K562 (cell line): Measurements from ENCODE around the gene COQ8B. TPM values are rescaled to one million over a fixed set of nuclear protein-coding genes. Genes with fewer than 3 reads are reported as not detected.

Source experiments
- CXXC5 ChIP-seq: fragments of 250-450 bp; sonication (Bioruptor Pico); IDR thresholded peaks from 2 replicates; pipeline ENCODE4 v1.8.0; 2022; ENCODE audit warnings: inconsistent platforms, mild to moderate bottlenecking, moderate library complexity
- FOXA3 ChIP-seq, 2 experiments: fragments of 450-650 bp in 1 of 2; sonication (generic) in 1 of 2; formaldehyde crosslinking; IDR thresholded peaks in 1 of 2; conservative IDR thresholded peaks in 1 of 2; 2 replicates each; pipeline versions ENCODE4 v1.4.0 to v1.8.0; 2020 to 2022; ENCODE audit warnings: mild to moderate bottlenecking in 2 of 2, missing genetic modification reagents in 1 of 2
- GABPB1 ChIP-seq: sonication (generic); formaldehyde crosslinking; IDR thresholded peaks from 2 replicates; pipeline ENCODE4 v1.8.0; 2022; ENCODE audit warnings: mild to moderate bottlenecking, missing genetic modification reagents
- MYC ChIP-seq, 2 experiments: fragments of 250-450 bp in 1 of 2; sonication (Bioruptor Pico) in 1 of 2; IDR thresholded peaks; 2 replicates each; pipeline versions ENCODE4 v1.5.1 to v1.6.1; 2012 to 2021; ENCODE audit warnings: low read depth in 2 of 2, borderline replicate concordance in 1 of 2, improper control_type of control experiment in 1 of 2, low read length in 1 of 2, mild to moderate bottlenecking in 1 of 2, moderate library complexity in 1 of 2
- NFE2 ChIP-seq: IDR thresholded peaks from 2 replicates; pipeline ENCODE4 v1.6.1; 2014; ENCODE audit warnings: antibody characterized with exemption, low read depth
- POLR2AphosphoS5 ChIP-seq: IDR thresholded peaks from 2 replicates; pipeline ENCODE4 v1.6.1; 2011; ENCODE audit warnings: mild to moderate bottlenecking, low read depth, low read length, moderate library complexity; ENCODE audit not compliant: control insufficient read depth, insufficient read depth
- POLR2G ChIP-seq: fragments of 200-400 bp; formaldehyde crosslinking; IDR thresholded peaks from 2 replicates; pipeline ENCODE4 v1.6.1; 2017; ENCODE audit warnings: low read depth, mild to moderate bottlenecking, antibody characterized with exemption, low read length, moderate library complexity
- RAD51 ChIP-seq: fragments of 450-650 bp; IDR thresholded peaks from 2 replicates; pipeline ENCODE4 v1.7.1; 2016; ENCODE audit warnings: low read depth, mild to moderate bottlenecking, borderline replicate concordance
- RBFOX2 ChIP-seq: fragments of 200-400 bp; formaldehyde crosslinking; IDR thresholded peaks from 2 replicates; pipeline ENCODE4 v1.6.1; 2017; ENCODE audit warnings: low read depth, mild to moderate bottlenecking, low read length, moderate library complexity
- RCOR1 ChIP-seq, 2 experiments: IDR thresholded peaks; 2 replicates each; pipeline ENCODE4 v1.6.1; 2012; ENCODE audit warnings: low read depth in 2 of 2, low read length in 2 of 2, borderline replicate concordance in 1 of 2, improper control_type of control experiment in 1 of 2
- ZBTB33 ChIP-seq: sonication (generic); formaldehyde crosslinking; IDR thresholded peaks from 2 replicates; pipeline ENCODE4 v1.8.1; 2023; ENCODE audit warnings: mild to moderate bottlenecking, missing genetic modification reagents
- ZNF143 ChIP-seq: sonication (generic); formaldehyde crosslinking; IDR thresholded peaks from 2 replicates; pipeline ENCODE4 v1.9.0; 2022; ENCODE audit warnings: mild to moderate bottlenecking, missing genetic modification reagents
- polyA plus RNA-seq, 8 experiments: library from polyadenylated mRNA; depleted of rRNA in 4 of 8; stranded (reverse) in 5 of 8; unstranded in 3 of 8; fragments of >200 nt; fragmentation: Nextera tagmentation in 2 of 8; fragmentation: Illumina TruSeq in 1 of 8; extraction: Ambion mirVana in 2 of 8; extraction: Trizol in 1 of 8; gene quantifications; 2 replicates each; pipeline versions ENCODE4 v1.2.1 to v1.2.3, GENCODE V29; 2011 to 2014; ENCODE audit warnings: inconsistent platforms in 1 of 8, missing spikeins in 1 of 8
- total RNA-seq, 7 experiments: library from RNA; depleted of rRNA in 6 of 7; stranded (reverse); fragments of >200 nt in 6 of 7; fragmentation: Illumina TruSeq in 2 of 7; extraction: Trizol in 2 of 7; gene quantifications; 2 replicates each; pipeline versions ENCODE4 v1.2.1 to v1.2.3, GENCODE V29; 2011 to 2021; ENCODE audit warnings: low replicate concordance in 1 of 7
- TF ChIP-seq, protein P1 (sequence below), 2 experiments: IDR thresholded peaks; 2 replicates each; pipeline ENCODE4 v1.6.1; 2012; ENCODE audit warnings: improper control_type of control experiment in 2 of 2, low read depth in 2 of 2, low read length in 2 of 2, borderline replicate concordance in 1 of 2
- TF ChIP-seq, protein P2 (sequence below): sonication (generic); formaldehyde crosslinking; IDR thresholded peaks from 2 replicates; pipeline ENCODE4 v1.5.0; 2020; ENCODE audit warnings: missing genetic modification reagents
- TF ChIP-seq, protein P3 (sequence below): fragments of 450-650 bp; IDR thresholded peaks from 2 replicates; pipeline ENCODE4 v1.6.1; 2016; ENCODE audit warnings: mild to moderate bottlenecking
- TF ChIP-seq, protein P4 (sequence below): fragments of 450-650 bp; IDR thresholded peaks from 2 replicates; pipeline ENCODE4 v1.6.1; 2016; ENCODE audit warnings: antibody characterized with exemption

The COQ8B gene
- total and polyA plus RNA-seq, 9 of the 15 experiments (the other 6 are each of a cell fraction or from before 2014, with no cell fraction given) = 0.41 to 32.3 (median 12.9) TPM

- TF ChIP-seq, protein P1, sequence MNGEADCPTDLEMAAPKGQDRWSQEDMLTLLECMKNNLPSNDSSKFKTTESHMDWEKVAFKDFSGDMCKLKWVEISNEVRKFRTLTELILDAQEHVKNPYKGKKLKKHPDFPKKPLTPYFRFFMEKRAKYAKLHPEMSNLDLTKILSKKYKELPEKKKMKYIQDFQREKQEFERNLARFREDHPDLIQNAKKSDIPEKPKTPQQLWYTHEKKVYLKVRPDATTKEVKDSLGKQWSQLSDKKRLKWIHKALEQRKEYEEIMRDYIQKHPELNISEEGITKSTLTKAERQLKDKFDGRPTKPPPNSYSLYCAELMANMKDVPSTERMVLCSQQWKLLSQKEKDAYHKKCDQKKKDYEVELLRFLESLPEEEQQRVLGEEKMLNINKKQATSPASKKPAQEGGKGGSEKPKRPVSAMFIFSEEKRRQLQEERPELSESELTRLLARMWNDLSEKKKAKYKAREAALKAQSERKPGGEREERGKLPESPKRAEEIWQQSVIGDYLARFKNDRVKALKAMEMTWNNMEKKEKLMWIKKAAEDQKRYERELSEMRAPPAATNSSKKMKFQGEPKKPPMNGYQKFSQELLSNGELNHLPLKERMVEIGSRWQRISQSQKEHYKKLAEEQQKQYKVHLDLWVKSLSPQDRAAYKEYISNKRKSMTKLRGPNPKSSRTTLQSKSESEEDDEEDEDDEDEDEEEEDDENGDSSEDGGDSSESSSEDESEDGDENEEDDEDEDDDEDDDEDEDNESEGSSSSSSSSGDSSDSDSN (IDR thresholded peaks at IDR 0.05; ENCODE audit: borderline replicate concordance in 1 of 2, low read depth in 2 of 2, low read length in 2 of 2) = 0 out of 4 replicates have a peak, but pooled peaks of 1 of the 2 experiments have one; percentile 33
- peak; percentile 16; the same call in 1 of the 2 replicates for TF ChIP-seq CXXC5 (CRISPR knock-in tag)
- TF ChIP-seq, protein P2, sequence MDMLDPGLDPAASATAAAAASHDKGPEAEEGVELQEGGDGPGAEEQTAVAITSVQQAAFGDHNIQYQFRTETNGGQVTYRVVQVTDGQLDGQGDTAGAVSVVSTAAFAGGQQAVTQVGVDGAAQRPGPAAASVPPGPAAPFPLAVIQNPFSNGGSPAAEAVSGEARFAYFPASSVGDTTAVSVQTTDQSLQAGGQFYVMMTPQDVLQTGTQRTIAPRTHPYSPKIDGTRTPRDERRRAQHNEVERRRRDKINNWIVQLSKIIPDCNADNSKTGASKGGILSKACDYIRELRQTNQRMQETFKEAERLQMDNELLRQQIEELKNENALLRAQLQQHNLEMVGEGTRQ (CRISPR knock-in tag) = peak; percentile 75
- TF ChIP-seq NFE2 = no peak
- peak; percentile 71 for TF ChIP-seq RBFOX2
- TF ChIP-seq, protein P3, sequence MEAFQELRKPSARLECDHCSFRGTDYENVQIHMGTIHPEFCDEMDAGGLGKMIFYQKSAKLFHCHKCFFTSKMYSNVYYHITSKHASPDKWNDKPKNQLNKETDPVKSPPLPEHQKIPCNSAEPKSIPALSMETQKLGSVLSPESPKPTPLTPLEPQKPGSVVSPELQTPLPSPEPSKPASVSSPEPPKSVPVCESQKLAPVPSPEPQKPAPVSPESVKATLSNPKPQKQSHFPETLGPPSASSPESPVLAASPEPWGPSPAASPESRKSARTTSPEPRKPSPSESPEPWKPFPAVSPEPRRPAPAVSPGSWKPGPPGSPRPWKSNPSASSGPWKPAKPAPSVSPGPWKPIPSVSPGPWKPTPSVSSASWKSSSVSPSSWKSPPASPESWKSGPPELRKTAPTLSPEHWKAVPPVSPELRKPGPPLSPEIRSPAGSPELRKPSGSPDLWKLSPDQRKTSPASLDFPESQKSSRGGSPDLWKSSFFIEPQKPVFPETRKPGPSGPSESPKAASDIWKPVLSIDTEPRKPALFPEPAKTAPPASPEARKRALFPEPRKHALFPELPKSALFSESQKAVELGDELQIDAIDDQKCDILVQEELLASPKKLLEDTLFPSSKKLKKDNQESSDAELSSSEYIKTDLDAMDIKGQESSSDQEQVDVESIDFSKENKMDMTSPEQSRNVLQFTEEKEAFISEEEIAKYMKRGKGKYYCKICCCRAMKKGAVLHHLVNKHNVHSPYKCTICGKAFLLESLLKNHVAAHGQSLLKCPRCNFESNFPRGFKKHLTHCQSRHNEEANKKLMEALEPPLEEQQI = no peak
- TF ChIP-seq RAD51 = peak; percentile 54; the same call in 1 of the 2 replicates
- TF ChIP-seq POLR2AphosphoS5 = no peak
- no peak for TF ChIP-seq ZNF143 (CRISPR knock-in tag)
- TF ChIP-seq, protein P4, sequence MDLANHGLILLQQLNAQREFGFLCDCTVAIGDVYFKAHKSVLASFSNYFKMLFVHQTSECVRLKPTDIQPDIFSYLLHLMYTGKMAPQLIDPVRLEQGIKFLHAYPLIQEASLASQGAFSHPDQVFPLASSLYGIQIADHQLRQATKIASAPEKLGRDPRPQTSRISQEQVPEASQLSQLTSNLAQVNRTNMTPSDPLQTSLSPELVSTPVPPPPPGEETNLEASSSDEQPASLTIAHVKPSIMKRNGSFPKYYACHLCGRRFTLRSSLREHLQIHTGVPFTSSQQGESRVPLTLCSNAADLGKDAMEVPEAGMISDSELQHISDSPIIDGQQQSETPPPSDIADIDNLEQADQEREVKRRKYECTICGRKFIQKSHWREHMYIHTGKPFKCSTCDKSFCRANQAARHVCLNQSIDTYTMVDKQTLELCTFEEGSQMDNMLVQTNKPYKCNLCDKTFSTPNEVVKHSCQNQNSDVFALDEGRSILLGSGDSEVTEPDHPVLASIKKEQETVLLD = no peak
- TF ChIP-seq FOXA3 (CRISPR knock-in tag; conservative IDR thresholded peaks at IDR 0.05 in 1 of 2, IDR thresholded peaks at IDR 0.05 in 1 of 2) = peak in 1 of 2 experiments; percentile 70; a peak in 1 of 4 replicates
- TF ChIP-seq RCOR1 (IDR thresholded peaks at IDR 0.05; ENCODE audit: borderline replicate concordance in 1 of 2, low read depth in 2 of 2, low read length in 2 of 2) = 0 out of 4 replicates have a peak, but pooled peaks of 1 of the 2 experiments have one; percentile 26
- TF ChIP-seq GABPB1 (CRISPR knock-in tag) = peak; percentile 30; the same call in 1 of the 2 replicates
- TF ChIP-seq MYC (IDR thresholded peaks at IDR 0.05; ENCODE audit: low read depth, low read length) = peak; percentile 59
- TF ChIP-seq MYC (CRISPR knock-in tag; IDR thresholded peaks at IDR 0.05; ENCODE audit: borderline replicate concordance, low read depth) = no peak
- TF ChIP-seq POLR2G = peak; percentile 78
- no peak for TF ChIP-seq ZBTB33 (CRISPR knock-in tag)
Measured at GRCh38 chr19:40718774-40719391, 2.2 kb upstream of the COQ8B start (continued).
